GM12801 (cell line): ENCODE measurements around the gene SLC9A3.

Source experiments
- CTCF ChIP-seq: IDR thresholded peaks from one replicate; pipeline ENCODE4 v1.5.1; 2011; ENCODE audit warnings: control low read depth; ENCODE audit not compliant: insufficient read length; ENCODE audit errors: extremely low read depth

The SLC9A3 gene

GRCh38 chr5:540071-540905, 16.0 kb upstream of the SLC9A3 start:
- no peak for TF ChIP-seq CTCF

GRCh38 chr5:539469-540070, 15.3 kb upstream of the SLC9A3 start:
- no peak for TF ChIP-seq CTCF

GRCh38 chr5:538801-539468, 14.7 kb upstream of the SLC9A3 start:
- TF ChIP-seq CTCF = no peak

GRCh38 chr5:538271-538771, 14.1 kb upstream of the SLC9A3 start:
- TF ChIP-seq CTCF = no peak

GRCh38 chr5:537621-538071, 13.4 kb upstream of the SLC9A3 start:
- no peak for TF ChIP-seq CTCF

GRCh38 chr5:537098-537497, 12.8 kb upstream of the SLC9A3 start:
- TF ChIP-seq CTCF = no peak
